ENCODE results near the gene CRYBG1. TPM values are rescaled to one million over a fixed set of nuclear protein-coding genes. Genes with fewer than 3 reads are reported as not detected.

CRYBG1 gene
- total and polyA plus RNA-seq, 2 of the 4 experiments (the other 2 are of a cell fraction), result 0.38 to 1.1 TPM

GRCh38 chr6:106444777-106445507, 84.4 kb downstream of the CRYBG1 start:
- H2BK120ac ChIP-seq (ENCODE audit: low read depth, low read length), result no peak overlapping the region
- peak; percentile 69 for DNase-seq
- H3K4me3 ChIP-seq (ENCODE audit: insufficient read depth, low read depth, low read length), result no peak overlapping the region
- no peaks in the 10 kb centered on the region for H3K9me1 ChIP-seq (ENCODE audit: insufficient read depth, low read length)
- H2AFZ ChIP-seq (replicated peaks; ENCODE audit: low read length, poor library complexity), result no peak overlapping the region
- no peaks in the 10 kb centered on the region for H3K79me1 ChIP-seq (ENCODE audit: low read depth in 1 of 2, low read length in 2 of 2)
- peak; percentile 75; the same call in 1 of the 2 replicates for ATAC-seq (ENCODE audit: low read depth)
- no peak overlapping the region for H3K23ac ChIP-seq (ENCODE audit: low read depth, low read length)
- H3K4me1 ChIP-seq (ENCODE audit: control insufficient read depth, insufficient read depth, low read length), result no peaks in the 10 kb centered on the region
- H4K91ac ChIP-seq (ENCODE audit: insufficient read depth, low read depth, low read length), result no peak overlapping the region
- no peak overlapping the region for H3K14ac ChIP-seq (replicated peaks; ENCODE audit: low read depth, low read length)
- H3K9me3 ChIP-seq (ENCODE audit: control insufficient read depth, insufficient read depth, low read length), result no peaks in the 10 kb centered on the region
- POLR2A ChIA-PET (ENCODE audit: unreplicated experiment), result interaction anchor here (0.5 kb wide), 1 partner anchor 62 kb away, joined by 3 read pairs; no protein-coding TSS in a partner anchor
- intact Hi-C loops (cut with micrococcal nuclease) (loop anchor here (1.0 to 10.0 kb wide), 4 partner anchors 108 to 1014 kb away; no protein-coding TSS in a partner anchor), dilution Hi-C loops (cut with HindIII; ENCODE audit: low sequenced_read_pairs, unreplicated experiment) (loop anchor here (25.0 kb wide), 1 partner anchor 117 kb away; no protein-coding TSS in a partner anchor), in situ Hi-C loops (cut with MboI; ENCODE audit: low sequenced_read_pairs) (loop anchor here (5.0 kb wide), 2 partner anchors 122 to 537 kb away; no protein-coding TSS in a partner anchor)
- H3K9ac ChIP-seq (ENCODE audit: low read depth, low read length), result no peak overlapping the region
- no peak overlapping the region for H3K56ac ChIP-seq (ENCODE audit: extremely low read depth, insufficient read depth, low read length)
- H2AK9ac ChIP-seq (replicated peaks; ENCODE audit: low read depth, low read length, poor library complexity), result no peak overlapping the region
- no peak overlapping the region for H4K5ac ChIP-seq (ENCODE audit: low read depth, low read length)
- no peak overlapping the region for H3K18ac ChIP-seq (ENCODE audit: low read depth, low read length)
- H2BK15ac ChIP-seq (ENCODE audit: low read depth, low read length), result no peak overlapping the region
- CTCF ChIA-PET, result interaction anchor here (1.2 to 2.7 kb wide), 3 partner anchors 118 to 534 kb away, joined by 4 to 31 read pairs (median 7); no protein-coding TSS in a partner anchor
- H2BK20ac ChIP-seq (ENCODE audit: low read depth, low read length), result no peak overlapping the region
- peaks cover 18% of the 10 kb centered on the region for H3K27me3 ChIP-seq (ENCODE audit: control insufficient read depth, insufficient read depth, low read length)
- H4K8ac ChIP-seq (ENCODE audit: low read depth in 2 of 2, low read length in 2 of 2), result no peak overlapping the region
- no TSS peak for BruUV-seq (replicated peaks)
- H3K4me2 ChIP-seq (ENCODE audit: low read depth, low read length), result no peak overlapping the region
- no peak overlapping the region for H2AK5ac ChIP-seq (ENCODE audit: low read depth, low read length)
- H3K27ac ChIP-seq (ENCODE audit: insufficient read depth, low read length), result no peak overlapping the region
- H3K36me3 ChIP-seq (ENCODE audit: control insufficient read depth, insufficient read depth, low read length), result no peaks in the 10 kb centered on the region
- no CpG with 5 or more reads among the region's 4 CpGs for WGBS, 2 experiments (ENCODE audit: extremely low coverage in 2 of 2, insufficient read length in 1 of 2)
- H3K4ac ChIP-seq (ENCODE audit: low read depth, low read length), result no peak overlapping the region
- no peaks in the 10 kb centered on the region for H4K20me1 ChIP-seq (ENCODE audit: insufficient read depth, low read length)
- H2BK5ac ChIP-seq (ENCODE audit: low read depth, low read length, poor library complexity, severe bottlenecking), result no peak overlapping the region
- TF ChIP-seq MAFK (IDR thresholded peaks at IDR 0.05; ENCODE audit: low read depth, low read length) (peak; percentile 50; the same call in 1 of the 2 replicates), SMC3 (IDR thresholded peaks at IDR 0.05; ENCODE audit: low read depth, low read length) (peak; percentile 82), POLR2A (IDR thresholded peaks at IDR 0.05; ENCODE audit: low read depth, low read length) (no peak), CEBPB (IDR thresholded peaks at IDR 0.05; ENCODE audit: low read depth, low read length) (peak; percentile 57), NFE2L2 (IDR thresholded peaks at IDR 0.05; ENCODE audit: low read depth, low read length) (no peak), BHLHE40 (IDR thresholded peaks at IDR 0.05; ENCODE audit: low read depth, low read length) (no peak), FOS (IDR thresholded peaks at IDR 0.05; ENCODE audit: low read depth, low read length) (no peak), MXI1 (IDR thresholded peaks at IDR 0.05; ENCODE audit: borderline replicate concordance, low read depth, low read length) (no peak), ELK1 (IDR thresholded peaks at IDR 0.05; ENCODE audit: borderline replicate concordance, low read depth, low read length) (no peak), CHD1 (IDR thresholded peaks at IDR 0.05; ENCODE audit: low read depth, low read length) (no peak), MAZ (IDR thresholded peaks at IDR 0.05; ENCODE audit: borderline replicate concordance, low read depth, low read length) (no peak), RCOR1 (IDR thresholded peaks at IDR 0.05; ENCODE audit: insufficient replicate concordance, low read length) (no peak), RAD21 (IDR thresholded peaks at IDR 0.05; ENCODE audit: low read length) (peak; percentile 78)
- TF ChIP-seq, protein P1, sequence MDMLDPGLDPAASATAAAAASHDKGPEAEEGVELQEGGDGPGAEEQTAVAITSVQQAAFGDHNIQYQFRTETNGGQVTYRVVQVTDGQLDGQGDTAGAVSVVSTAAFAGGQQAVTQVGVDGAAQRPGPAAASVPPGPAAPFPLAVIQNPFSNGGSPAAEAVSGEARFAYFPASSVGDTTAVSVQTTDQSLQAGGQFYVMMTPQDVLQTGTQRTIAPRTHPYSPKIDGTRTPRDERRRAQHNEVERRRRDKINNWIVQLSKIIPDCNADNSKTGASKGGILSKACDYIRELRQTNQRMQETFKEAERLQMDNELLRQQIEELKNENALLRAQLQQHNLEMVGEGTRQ (IDR thresholded peaks at IDR 0.05; ENCODE audit: low read depth, low read length), result no peak

All from IMR-90 (cell line).